Kidney capillary endothelial cell (primary cell): Measurements from ENCODE around the gene SIGLEC6.

Experiments used
- DNase-seq: peaks from one replicate; pipeline ENCODE4 v3.0.0-alpha.2; 2018; ENCODE audit warnings: low spot score

SIGLEC6 gene

GRCh38 chr19:51548891-51549305 lies 17.4 kb upstream of the SIGLEC6 start:
- no peak for DNase-seq

DNA sequence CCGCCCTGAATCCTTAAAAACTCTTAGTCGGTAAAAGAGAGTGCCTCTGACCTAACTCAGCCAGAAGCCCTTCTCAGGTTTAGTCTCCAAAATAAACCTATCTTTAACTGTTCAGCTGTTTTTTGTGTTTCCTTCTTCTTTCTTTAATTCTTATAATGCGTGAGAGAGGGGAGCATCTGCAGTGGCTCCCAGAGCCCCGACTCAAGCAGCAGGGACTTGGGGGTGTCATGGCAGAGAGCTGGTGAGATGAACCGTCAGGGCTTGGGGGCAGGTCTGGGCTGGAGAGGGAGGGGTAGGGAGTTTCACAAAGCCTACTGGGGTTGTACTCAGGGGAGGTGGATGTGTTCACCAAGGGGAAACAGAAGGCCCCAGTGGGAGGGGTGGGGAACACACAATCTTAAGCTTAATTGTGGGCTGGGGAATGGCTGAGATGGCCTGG lies 16.8 kb upstream of the SIGLEC6 start:
- no peak for DNase-seq

DNA sequence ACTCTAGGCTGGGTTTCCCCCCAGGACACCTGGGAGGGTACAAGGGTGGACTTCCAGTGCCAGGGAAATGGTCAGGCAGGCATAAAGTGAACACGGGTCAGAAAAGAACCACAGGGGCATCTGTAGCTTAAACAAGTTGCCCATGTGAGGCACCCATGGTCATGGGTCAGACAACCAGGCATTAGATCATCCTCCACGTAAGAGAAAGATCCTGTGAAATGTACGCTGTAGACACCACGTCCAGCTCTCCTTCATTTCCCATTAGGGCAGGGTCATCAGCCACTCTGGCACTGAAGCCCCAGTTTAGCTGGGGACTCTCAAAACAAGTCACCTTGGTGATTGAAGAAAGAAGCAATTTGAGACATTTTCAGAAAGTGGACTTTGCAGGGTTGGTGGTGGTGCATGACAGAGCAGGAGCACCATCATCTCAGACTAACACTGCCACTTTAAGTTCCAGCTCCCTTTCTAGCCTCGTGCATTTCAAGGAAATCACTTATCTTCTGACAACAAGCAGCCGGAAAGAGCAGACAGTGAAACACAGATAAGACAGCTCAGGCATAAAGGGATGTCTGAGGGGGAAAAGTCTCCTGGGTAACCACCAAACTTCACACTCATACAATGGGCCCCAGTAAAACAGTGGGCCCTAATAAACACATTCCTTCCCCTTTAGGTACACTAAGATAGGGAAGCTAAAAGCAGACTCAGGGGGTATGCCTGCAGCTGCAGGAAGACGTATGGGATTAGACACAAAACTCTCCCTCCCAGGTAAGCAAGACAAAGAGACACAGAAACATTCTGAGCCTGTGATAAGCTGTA lies 16.1 kb upstream of the SIGLEC6 start:
- DNase-seq: no peak

DNA sequence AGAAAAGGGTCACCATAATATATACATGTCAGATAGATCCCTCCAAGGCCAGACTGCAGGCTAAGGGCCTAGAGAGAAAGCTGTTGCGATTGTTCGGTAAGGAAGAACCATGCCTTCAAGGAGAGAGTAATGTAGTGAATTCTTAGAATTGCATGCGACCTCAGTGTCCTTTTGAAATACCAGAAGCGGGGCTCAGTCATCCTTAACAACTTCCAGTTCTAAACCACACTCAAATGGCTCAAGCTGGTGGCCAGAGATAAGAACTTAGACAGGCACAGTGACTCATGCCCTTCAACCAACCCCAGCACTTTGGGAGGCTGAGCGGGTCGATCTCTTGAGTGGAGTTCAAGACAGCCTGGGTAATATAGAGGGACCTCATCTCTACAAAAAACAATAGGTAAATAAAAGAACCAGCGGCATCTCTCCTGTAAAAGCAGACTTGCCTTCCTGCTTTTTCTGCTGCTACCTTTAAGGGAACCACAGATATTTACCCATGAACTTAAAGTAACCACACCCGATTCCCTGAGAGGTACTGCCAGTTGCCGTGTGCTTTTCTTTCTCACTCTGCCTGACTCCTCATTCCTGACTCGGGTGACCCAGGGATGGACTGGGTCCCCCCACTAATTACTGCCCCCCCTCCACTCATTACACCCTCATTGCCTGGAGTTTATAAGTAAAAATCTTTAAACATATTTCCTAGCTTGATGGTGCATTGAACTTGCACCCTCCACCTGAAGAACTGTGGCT lies 15.4 kb upstream of the SIGLEC6 start:
- DNase-seq: peak; percentile 49

DNA sequence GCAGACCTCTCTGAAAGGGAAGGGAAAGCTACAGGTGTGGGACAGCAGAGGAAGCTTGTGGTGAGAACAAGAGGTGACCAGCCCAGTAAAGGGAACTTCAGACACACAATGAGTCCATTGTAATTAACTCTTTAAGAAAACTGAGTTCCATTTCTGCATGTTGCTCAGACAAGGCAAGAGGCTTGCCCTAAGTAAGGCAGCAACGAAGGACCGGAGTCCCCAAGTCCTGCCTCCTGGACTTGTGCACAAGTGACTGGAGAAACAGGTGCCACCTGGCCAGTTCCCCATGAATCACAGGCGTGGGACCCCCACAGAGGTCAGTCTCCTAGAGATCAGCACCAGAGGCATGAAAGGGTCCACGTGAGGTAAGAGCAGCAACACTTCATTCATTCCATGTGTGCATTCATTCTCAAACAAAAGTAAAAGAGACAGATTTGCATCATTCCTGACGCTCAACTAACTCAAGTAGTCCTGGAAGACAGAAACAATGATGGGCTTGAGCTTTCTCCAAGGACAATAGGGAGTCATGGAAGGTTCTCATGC lies 14.7 kb upstream of the SIGLEC6 start:
- no peak for DNase-seq

- DNase-seq: no peak
Measured at GRCh38 chr19:51544038-51544437, 12.6 kb upstream of the SIGLEC6 start.

- no peak for DNase-seq
Measured at GRCh38 chr19:51542699-51543098, 11.2 kb upstream of the SIGLEC6 start.

DNA sequence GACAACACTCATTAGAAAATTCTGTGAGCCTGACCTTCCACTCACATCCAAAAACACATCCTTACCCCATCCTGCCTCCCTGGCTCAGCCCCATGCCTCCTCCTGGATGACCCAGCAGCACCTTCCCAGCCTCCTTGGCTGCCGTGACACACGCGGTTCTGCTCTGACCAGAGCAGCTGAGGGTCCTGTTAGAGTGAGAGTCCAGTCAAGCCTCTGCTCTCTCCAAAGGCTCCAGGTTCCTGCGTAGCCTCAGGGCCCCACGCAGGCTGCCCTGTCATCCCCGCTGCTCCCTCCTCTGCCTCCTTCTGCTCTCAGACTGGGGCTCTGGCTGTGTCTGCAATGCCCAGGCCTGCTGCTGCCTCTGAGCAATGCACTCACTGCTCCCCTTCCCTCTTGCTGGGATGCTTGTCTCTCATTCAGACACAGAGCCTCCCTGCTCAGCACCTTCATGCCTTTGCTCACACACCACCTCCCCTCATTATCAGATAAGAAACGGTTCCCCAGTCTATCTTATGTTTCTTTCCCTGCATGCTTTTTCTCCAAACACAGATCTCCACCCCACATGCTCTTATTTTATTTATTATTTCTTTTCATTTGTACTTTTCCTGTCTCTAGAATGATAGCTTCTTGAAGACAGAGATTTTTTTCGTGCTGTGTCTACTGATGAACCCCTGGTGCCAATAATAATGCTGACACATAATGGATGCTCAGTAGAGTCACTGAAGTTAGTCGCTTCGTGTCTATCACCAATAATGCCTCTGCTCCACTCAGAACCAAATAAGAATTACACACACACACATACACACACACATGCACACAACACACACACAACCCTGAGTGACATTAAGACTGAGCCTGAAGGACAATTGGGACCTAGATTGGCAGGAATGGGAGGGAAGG lies 10.2 kb upstream of the SIGLEC6 start:
- no peak for DNase-seq

- no peak for DNase-seq
Measured at GRCh38 chr19:51539821-51540366, 8.4 kb upstream of the SIGLEC6 start.

- no peak for DNase-seq
Measured at GRCh38 chr19:51535535-51535934, 4.1 kb upstream of the SIGLEC6 start.

DNA sequence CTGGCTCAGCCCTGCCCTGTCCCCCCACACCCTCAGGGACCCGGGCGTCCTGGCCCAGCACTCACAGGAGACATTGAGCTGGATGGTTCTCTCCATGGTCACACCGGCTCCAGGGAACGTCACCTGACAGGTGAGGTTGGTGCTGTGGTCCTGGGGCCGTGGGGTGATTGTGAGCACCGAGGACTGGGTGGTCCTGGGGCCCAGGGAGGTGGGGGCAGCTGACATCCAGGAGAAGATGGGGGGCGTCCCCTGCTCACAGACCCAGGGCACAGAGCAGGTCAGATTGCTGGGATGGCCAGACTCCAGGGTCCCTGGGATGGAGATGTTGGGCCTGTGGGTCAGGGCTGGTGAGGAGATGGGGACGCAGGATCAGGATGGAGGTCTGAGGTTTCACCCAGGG lies 854 bp downstream of the SIGLEC6 start:
- no peak for DNase-seq

DNA sequence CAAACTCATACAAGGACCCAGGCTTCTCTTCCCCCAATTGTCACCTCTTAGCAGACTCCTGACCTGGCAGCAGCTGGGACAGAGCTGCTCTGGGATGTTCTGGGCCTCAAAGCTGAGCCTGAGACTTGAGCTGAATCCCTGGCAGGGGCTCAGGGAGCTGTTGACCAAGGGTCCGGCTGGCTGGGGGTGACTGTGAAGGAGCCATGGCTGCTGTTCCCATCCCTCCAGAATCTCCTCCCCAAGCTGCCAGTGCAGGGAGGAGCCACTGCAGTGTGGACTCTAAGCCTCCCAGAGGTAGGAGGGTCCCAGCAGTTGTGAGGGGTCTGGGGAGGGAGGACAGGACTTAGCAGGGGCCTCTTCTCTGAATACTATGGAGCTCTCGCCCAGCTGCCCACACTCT lies 2.2 kb downstream of the SIGLEC6 start:
- DNase-seq: no peak

DNA sequence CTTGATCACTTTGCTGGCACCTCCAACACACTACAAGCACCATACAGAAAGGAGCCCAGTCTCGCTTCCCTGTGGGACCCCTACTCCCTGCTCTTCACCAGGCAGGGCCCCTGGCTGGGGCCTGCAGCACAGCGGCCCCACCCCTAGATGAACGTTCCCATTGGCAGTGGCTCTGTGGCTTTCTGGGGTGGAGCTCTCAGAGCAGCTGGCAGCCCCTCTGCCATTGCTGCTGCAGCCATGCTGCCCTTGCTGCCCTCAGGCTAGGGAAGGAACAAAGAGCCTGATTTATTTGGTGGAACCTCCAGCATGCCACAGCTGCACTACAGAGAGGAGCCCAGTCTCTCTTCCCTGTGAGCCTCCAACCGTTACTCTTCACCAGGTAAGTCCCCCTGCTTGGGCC lies 5.8 kb downstream of the SIGLEC6 start:
- no peak for DNase-seq

DNA sequence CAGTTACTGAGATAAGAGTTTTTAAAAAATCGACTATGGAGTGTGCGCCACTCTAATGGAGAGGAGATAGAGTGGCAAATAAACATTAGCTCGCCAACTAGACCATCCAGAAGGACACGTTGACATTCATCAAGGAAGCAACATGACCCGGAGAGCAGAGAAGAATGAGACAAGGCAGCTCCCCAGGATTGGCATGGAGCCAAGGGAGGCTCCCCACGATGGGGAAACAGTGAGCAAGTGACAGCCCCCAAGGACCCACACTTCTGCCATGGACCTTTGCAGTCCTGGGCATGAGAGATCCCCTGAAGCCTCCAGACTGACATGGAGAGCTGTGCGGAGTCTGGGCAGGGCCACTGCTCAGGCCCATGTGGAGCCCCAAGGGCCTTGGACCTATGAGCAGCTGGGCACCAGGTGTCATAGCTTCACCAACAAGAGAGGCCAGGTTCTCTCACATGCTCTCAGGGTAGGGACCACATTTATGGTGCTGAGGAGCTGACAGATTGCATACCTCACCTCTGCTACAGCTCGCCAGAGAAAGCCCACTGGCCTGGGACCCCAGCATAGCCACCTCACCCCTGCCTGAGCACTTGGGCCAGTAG lies 6.7 kb downstream of the SIGLEC6 start:
- DNase-seq: no peak

GRCh38 chr19:51521781-51522180 lies 9.7 kb downstream of the SIGLEC6 start:
- DNase-seq: no peak

DNA sequence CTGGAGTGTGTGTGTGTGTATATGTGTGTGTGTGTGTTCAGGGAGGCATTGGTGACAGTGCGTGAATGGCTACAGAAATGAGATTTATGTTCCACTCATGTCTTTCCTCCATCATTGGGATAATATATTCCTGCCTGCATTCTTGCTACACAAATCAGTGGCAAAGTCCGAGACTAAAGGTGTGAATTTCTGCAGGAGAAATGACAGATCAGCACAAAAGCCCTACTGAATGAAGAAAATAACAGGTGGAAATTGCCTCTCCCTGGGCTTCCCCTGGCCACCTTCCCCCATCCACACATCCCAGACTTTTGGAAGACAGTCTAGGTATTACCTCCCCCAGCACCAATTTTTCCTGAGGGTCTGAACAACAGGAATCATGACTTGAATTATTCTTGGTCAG lies 10.1 kb downstream of the SIGLEC6 start:
- DNase-seq: no peak

DNA sequence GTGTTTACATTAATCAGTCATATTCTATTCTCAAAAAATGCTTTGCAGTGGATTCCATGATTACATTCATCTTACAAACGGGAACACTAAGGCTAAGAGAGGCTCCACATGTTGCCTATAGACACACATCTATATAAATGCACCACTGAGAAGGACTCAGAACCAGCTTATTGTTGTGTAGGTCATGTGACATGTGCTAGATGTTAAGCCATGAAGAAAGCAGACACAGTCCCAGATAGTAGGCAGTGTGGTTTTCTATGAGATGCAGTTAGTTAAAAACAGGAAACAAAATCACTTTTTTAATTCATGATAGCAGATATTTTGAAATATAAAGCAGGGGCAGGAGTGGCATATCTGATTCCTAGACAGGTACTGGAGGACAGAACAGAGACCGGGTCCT lies 10.7 kb downstream of the SIGLEC6 start:
- DNase-seq: no peak

GRCh38 chr19:51514866-51515481 lies 16.5 kb downstream of the SIGLEC6 start:
- DNase-seq: peak; percentile 52

DNA sequence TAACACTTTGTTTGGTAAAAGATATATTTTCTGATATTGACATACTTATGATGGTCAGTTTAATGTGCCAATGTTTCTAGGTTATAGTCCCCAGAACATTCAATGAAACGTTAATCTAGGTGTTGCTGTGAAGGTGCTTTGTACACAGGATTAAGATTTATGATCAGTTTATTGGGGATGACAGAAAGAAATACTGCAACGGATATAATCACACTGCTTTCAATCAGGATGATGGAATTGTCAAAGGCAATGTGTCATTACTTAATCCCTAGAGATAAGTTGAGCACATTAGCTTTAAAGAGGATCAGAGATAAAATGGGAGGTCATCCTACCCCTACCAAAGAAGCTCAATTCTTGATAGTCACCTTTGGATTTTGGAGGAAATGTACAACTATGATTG lies 17.5 kb downstream of the SIGLEC6 start:
- no peak for DNase-seq

DNA sequence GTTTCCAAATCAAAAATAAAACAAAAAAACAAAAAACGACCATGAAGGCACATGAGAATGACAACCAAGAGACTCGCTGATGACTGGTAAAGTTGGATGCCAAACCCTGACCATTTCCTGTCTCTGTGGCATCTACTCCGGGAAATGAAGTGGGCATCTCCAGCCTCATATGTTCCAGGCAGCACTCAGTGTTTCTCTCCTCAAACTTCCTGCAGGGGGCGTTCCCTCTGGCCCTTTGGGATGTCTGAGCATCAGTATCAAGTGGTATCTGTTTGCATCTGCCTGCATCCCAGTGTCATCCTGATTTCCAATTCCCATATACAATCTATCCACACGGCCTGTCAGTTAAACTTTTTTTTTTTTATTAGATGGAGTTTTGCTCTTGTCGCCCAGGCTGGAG lies 20.1 kb downstream of the SIGLEC6 start:
- DNase-seq: no peak
